LNCAP (cell line): ENCODE data around the gene ENTPD7.

Experiments
- CTCF ChIP-seq: fragments of 450-650 bp; IDR thresholded peaks from 2 replicates; pipeline ENCODE4 v1.5.1; 2017; ENCODE audit warnings: mild to moderate bottlenecking

Gene ENTPD7

GRCh38 chr10:99671386-99671785 is 12.1 kb downstream of the ENTPD7 start:
- TF ChIP-seq CTCF, result no peak

- TF ChIP-seq CTCF, result no peak
These were observed 13.6 kb downstream of the ENTPD7 start for GRCh38 chr10:99672884-99673283.

- no peak for TF ChIP-seq CTCF
These were observed 14.2 kb downstream of the ENTPD7 start for GRCh38 chr10:99673492-99673891.

GRCh38 chr10:99674762-99675161 is 15.5 kb downstream of the ENTPD7 start:
- TF ChIP-seq CTCF, result no peak

GRCh38 chr10:99676426-99676825 is 17.1 kb downstream of the ENTPD7 start:
- TF ChIP-seq CTCF, result no peak

GRCh38 chr10:99676895-99677294 is 17.6 kb downstream of the ENTPD7 start:
- TF ChIP-seq CTCF, result no peak

GRCh38 chr10:99678921-99679320 is 19.6 kb downstream of the ENTPD7 start:
- no peak for TF ChIP-seq CTCF

GRCh38 chr10:99681553-99681952 is 22.2 kb downstream of the ENTPD7 start:
- no peak for TF ChIP-seq CTCF
